GM12878 (cell line): ENCODE results near the gene OR2AE1. TPM values are rescaled to one million over a fixed set of nuclear protein-coding genes. Genes with fewer than 3 reads are reported as not detected.

ENCODE experiments used
- ATAC-seq: fragments of 200-7000 bp; cut with Tn5 transposase; 3 replicates; pipeline ENCODE4 v1.9.1; 2020; ENCODE audit warnings: mild to moderate bottlenecking, moderate library complexity
- BruUV-seq: library from RNA; stranded (reverse); fragments of 400-500 nt; replicated peaks from 2 replicates; lab custom pipeline; 2021; lab: Mats Ljungman, UMichigan
- CTCF ChIA-PET: fragments of 300-600 bp; sonication (Branson Sonifier 250); formaldehyde crosslinking; extraction: SDS; loops from one replicate; lab custom pipeline; 2021; ENCODE audit warnings: inconsistent platforms; lab: Yijun Ruan, JAX
- POLR2A ChIA-PET: fragments of 350-600 bp; formaldehyde crosslinking; extraction: SDS; loops from one replicate; lab custom pipeline; 2021; ENCODE audit warnings: inconsistent platforms; lab: Charles Lee
- RAD21 ChIA-PET: fragments of 300-600 bp; sonication (Branson Sonifier 250); formaldehyde crosslinking; loops from one replicate; lab custom pipeline; 2023; ENCODE audit warnings: antibody characterized with exemption; ENCODE audit not compliant: unreplicated experiment; lab: Charles Lee
- SMC1A ChIA-PET: fragments of 300-600 bp; sonication (Branson Sonifier 250); formaldehyde crosslinking; loops from one replicate; lab custom pipeline; 2023; ENCODE audit not compliant: unreplicated experiment, uncharacterized antibody; lab: Charles Lee
- DNase-seq: peaks from one replicate; pipeline ENCODE4 v3.0.0-alpha.2; 2011; ENCODE audit warnings: low read depth, low spot score
- FAIRE-seq: peaks from 3 replicates; lab custom pipeline; 2011; peaks lifted over from hg19 to GRCh38; lab: Jason Lieb, UNC
- H2AFZ ChIP-seq: 2 replicates; pipeline ENCODE4 v1.6.0; 2011; ENCODE audit warnings: low read depth, low read length, control low read depth; ENCODE audit not compliant: control insufficient read depth
- H3K27ac ChIP-seq: 2 replicates; pipeline ENCODE4 v1.5.1; 2011; ENCODE audit warnings: control low read depth; ENCODE audit not compliant: control insufficient read depth, insufficient read depth
- H3K27me3 ChIP-seq, 2 experiments: replicated peaks in 1 of 2; 2 replicates each; pipeline versions ENCODE4 v1.6.0 to v1.6.1; 2011; ENCODE audit warnings: low read length in 1 of 2; ENCODE audit not compliant: control insufficient read depth in 2 of 2, insufficient read depth in 2 of 2
- H3K36me3 ChIP-seq, 2 experiments: 2 replicates each; pipeline ENCODE4 v1.5.1; 2011; ENCODE audit warnings: low read length in 1 of 2; ENCODE audit not compliant: control insufficient read depth in 2 of 2, insufficient read depth in 2 of 2
- H3K4me1 ChIP-seq: 2 replicates; pipeline ENCODE4 v1.6.1; 2011; ENCODE audit warnings: mild to moderate bottlenecking, low read length, moderate library complexity, mixed read lengths; ENCODE audit not compliant: control insufficient read depth, insufficient read depth
- H3K4me2 ChIP-seq: 2 replicates; pipeline ENCODE4 v1.6.0; 2011; ENCODE audit warnings: control low read depth; ENCODE audit not compliant: control insufficient read depth, insufficient read depth
- H3K4me3 ChIP-seq: fragments of 200-600 bp; sonication (generic); 2 replicates; pipeline ENCODE4 v1.5.1; 2016
- H3K79me2 ChIP-seq: 2 replicates; pipeline ENCODE4 v1.6.0; 2011; ENCODE audit warnings: low read length; ENCODE audit not compliant: control insufficient read depth, insufficient read depth
- H3K9ac ChIP-seq: 2 replicates; pipeline ENCODE4 v1.8.0; 2011; ENCODE audit warnings: low read length, control low read depth, mixed read lengths; ENCODE audit not compliant: control insufficient read depth, insufficient read depth
- H3K9me3 ChIP-seq: replicated peaks from 3 replicates; pipeline ENCODE4 v1.5.1; 2011; ENCODE audit warnings: mild to moderate bottlenecking, low read length; ENCODE audit not compliant: control insufficient read depth, insufficient read depth
- H4K20me1 ChIP-seq: 2 replicates; pipeline ENCODE4 v1.6.0; 2011; ENCODE audit not compliant: control insufficient read depth, insufficient read depth
- in situ Hi-C: fragments of 300-500 bp; cut with MboI; formaldehyde crosslinking; loops from 9 replicates; pipeline ENCODE4 v1.14.3; 2018; ENCODE audit warnings: mixed read lengths
- intact Hi-C: fragments of 100-400 bp; cut with micrococcal nuclease; formaldehyde crosslinking; loops from one replicate; pipeline ENCODE4 v1.14.2; 2022; ENCODE audit not compliant: unreplicated experiment
- polyA plus RNA-seq, 11 experiments: library from polyadenylated mRNA; depleted of rRNA in 4 of 11; unstranded in 6 of 11; stranded (reverse) in 5 of 11; fragments of >200 nt; fragmentation: Nextera tagmentation in 4 of 11; fragmentation: Illumina TruSeq in 1 of 11; extraction: Ambion mirVana in 4 of 11; extraction: Trizol in 1 of 11; gene quantifications; 1 replicate in 1 of 11; 2 replicates in 10 of 11; pipeline versions ENCODE4 v1.2.1 to v1.2.3, GENCODE V29; 2011 to 2016; ENCODE audit warnings: inconsistent platforms in 2 of 11, missing spikeins in 2 of 11, low read depth in 1 of 11
- total RNA-seq, 4 experiments: library from RNA; depleted of rRNA in 3 of 4; stranded (reverse); fragments of >200 nt in 3 of 4; fragmentation: Illumina TruSeq in 1 of 4; extraction: Trizol in 1 of 4; gene quantifications; 2 replicates each; pipeline versions ENCODE4 v1.2.1 to v1.2.3, GENCODE V29; 2013 to 2021
- TF ChIP-seq, protein P1 (sequence below): fragments of 450-650 bp; IDR thresholded peaks from 2 replicates; pipeline ENCODE4 v1.6.1; 2016; ENCODE audit warnings: mild to moderate bottlenecking, moderate library complexity, borderline replicate concordance

OR2AE1 gene
- total and polyA plus RNA-seq, 10 of the 15 experiments (the other 5 are each of a cell fraction or from before 2014, with no cell fraction given) = 0.05 to 0.34 (median 0.18) TPM; not detected in 4

DNA sequence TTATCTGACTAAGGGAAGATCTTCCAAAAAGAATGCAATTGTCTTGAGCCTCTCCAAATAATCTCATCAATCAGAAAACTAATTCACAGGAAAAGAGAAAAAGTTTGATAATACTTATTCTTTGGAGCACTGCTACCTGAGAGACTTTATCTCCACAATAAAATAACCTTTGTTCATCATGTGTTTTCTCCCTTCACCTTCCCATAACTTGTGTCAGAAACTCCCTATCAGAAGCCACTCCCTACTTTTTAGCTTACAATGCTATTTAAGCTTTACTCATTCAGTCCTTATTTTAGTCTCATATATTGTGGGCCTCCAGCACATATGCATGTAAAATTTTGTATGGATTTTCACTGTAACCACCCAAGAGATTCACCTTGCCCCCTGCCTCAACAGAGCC lies 48.0 kb downstream of the OR2AE1 start:
- no peaks in the 10 kb centered on the region for H3K4me1 ChIP-seq
- CTCF ChIA-PET = interaction anchor here (0.6 to 1.4 kb wide), 2 partner anchors 10 to 289 kb away, joined by 3 read pairs; no protein-coding TSS in a partner anchor
- no peak overlapping the region for H3K4me2 ChIP-seq
- intact Hi-C loops = no loop called here
- no peaks in the 10 kb centered on the region for H3K79me2 ChIP-seq
- FAIRE-seq (no peak), DNase-seq (no peak), ATAC-seq (no peak)
- no peak overlapping the region for H3K4me3 ChIP-seq
- RAD21 ChIA-PET = no interaction called here
- no peaks in the 10 kb centered on the region for H4K20me1 ChIP-seq
- no peak overlapping the region for H3K9ac ChIP-seq
- H2AFZ ChIP-seq = no peak overlapping the region
- TF ChIP-seq, protein P1, sequence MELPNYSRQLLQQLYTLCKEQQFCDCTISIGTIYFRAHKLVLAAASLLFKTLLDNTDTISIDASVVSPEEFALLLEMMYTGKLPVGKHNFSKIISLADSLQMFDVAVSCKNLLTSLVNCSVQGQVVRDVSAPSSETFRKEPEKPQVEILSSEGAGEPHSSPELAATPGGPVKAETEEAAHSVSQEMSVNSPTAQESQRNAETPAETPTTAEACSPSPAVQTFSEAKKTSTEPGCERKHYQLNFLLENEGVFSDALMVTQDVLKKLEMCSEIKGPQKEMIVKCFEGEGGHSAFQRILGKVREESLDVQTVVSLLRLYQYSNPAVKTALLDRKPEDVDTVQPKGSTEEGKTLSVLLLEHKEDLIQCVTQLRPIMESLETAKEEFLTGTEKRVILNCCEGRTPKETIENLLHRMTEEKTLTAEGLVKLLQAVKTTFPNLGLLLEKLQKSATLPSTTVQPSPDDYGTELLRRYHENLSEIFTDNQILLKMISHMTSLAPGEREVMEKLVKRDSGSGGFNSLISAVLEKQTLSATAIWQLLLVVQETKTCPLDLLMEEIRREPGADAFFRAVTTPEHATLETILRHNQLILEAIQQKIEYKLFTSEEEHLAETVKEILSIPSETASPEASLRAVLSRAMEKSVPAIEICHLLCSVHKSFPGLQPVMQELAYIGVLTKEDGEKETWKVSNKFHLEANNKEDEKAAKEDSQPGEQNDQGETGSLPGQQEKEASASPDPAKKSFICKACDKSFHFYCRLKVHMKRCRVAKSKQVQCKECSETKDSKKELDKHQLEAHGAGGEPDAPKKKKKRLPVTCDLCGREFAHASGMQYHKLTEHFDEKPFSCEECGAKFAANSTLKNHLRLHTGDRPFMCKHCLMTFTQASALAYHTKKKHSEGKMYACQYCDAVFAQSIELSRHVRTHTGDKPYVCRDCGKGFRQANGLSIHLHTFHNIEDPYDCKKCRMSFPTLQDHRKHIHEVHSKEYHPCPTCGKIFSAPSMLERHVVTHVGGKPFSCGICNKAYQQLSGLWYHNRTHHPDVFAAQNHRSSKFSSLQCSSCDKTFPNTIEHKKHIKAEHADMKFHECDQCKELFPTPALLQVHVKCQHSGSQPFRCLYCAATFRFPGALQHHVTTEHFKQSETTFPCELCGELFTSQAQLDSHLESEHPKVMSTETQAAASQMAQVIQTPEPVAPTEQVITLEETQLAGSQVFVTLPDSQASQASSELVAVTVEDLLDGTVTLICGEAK = no peak
- no peaks in the 10 kb centered on the region for H3K27me3 ChIP-seq
- no TSS peak for BruUV-seq
- POLR2A ChIA-PET = no interaction called here
- SMC1A ChIA-PET = interaction anchor here (0.7 kb wide), 1 partner anchor 9 kb away, joined by 4 read pairs; no protein-coding TSS in a partner anchor
- H3K27ac ChIP-seq = no peak overlapping the region
- H3K36me3 ChIP-seq = no peaks in the 10 kb centered on the region
- no peaks in the 10 kb centered on the region; the same call in 2 of the 3 replicates for H3K9me3 ChIP-seq
- in situ Hi-C loops = no loop called here
